ENCODE measurements around the gene GABRR2.
"Not testable (repeated sequence)": the region's sequence is repeated elsewhere in the genome, so short reads cannot be mapped to it uniquely, and the experiment has no call there.

GABRR2 gene

GRCh38 chr6:89323511-89323971 lies 8.4 kb upstream of the GABRR2 start:
- DNase-seq: no peak

- no peak for DNase-seq
Observed at GRCh38 chr6:89321131-89321970, 6.3 kb upstream of the GABRR2 start.

DNA sequence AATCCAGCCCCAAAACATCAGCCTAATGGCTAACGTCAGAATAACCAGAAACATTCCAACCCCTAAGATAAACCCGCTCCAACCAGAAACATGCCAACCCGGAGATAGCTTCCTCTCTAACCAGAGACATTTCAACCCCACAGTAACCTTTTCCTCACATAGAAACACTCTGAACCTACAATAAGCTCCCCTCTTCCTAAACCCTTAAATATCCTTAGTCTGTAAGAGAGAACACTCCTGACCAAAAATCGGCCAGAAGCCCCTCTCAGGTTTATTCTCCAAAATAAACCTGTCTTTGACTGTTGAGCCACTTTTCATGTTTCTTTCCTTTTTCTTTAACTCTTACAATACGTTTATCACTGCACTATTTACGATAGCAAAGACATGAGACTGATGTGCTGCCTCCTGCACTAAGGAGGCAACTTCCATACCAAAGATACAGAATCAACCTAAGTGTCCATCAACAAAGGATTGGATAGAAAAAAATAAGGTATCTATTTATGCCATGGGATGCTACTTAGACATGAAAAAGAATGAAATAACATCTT lies 5.0 kb upstream of the GABRR2 start:
- DNase-seq: no peak

DNA sequence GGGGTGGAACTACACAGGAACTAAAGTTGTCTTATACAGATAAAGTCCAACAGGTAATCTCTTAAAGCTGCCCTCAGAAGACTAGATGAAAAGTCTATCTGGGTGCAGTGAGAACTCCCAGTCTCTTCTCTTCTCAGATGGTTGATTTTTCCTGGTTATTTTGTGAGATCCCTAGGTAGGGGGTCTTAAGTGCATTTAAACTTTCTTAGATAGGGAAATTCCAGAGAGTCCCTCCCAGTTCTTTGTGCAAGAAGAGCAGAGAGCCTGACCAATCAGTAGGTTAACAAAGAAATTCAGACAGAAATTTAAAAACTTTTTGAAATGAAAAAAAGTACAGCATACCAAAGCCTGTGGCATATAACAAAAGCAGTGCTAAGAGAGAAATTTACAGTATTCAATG lies 2.0 kb upstream of the GABRR2 start:
- DNase-seq: no peak

- no peak for DNase-seq
Observed at GRCh38 chr6:89314692-89315091, 407 bp downstream of the GABRR2 start.

DNA sequence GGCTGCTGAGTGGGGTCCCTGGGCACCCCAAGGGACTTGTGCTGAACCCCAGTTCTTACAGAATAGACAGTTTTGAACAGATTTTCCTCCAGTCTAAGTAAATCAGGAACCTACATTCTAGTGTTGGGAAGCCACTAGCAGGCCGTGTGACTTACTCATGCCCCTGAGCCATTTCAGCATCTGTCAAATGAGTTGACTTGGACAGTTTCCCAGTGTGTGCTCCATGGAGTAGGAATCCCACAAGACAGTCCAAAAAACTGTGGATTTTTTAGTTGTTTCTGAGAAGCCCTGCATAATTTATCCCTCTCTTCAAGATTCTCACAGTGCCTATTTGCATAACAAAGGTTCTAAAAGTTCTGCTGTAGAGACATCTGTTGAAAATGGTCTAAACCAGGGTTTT lies 2.1 kb downstream of the GABRR2 start:
- no peak for DNase-seq

GRCh38 chr6:89311853-89312531 lies 3.1 kb downstream of the GABRR2 start:
- no peak for DNase-seq

GRCh38 chr6:89311530-89311852 lies 3.6 kb downstream of the GABRR2 start:
- DNase-seq: no peak

GRCh38 chr6:89310929-89311328 lies 4.2 kb downstream of the GABRR2 start:
- DNase-seq: no peak

- no peak for DNase-seq
Observed at GRCh38 chr6:89308525-89309395, 6.3 kb downstream of the GABRR2 start.

DNA sequence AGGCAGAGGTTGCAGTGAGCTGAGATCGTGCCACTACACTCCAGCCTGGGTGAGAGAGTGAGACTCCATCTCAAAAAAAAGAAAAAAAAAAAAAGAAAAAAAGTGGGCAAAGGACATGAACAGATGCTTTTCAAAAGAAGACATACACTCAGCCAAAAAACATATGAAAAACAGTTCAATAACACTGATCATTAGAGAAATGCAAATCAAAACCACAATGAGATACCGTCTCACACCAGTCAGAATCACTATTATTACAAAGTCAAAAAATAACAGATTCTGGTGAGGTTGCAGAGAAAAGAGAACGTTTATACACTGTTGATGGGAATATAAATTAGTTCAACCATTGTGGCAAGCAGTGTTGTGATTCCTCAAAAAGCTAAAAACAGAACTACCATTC lies 10.6 kb downstream of the GABRR2 start:
- DNase-seq: not testable (repeated sequence)

- no peak for DNase-seq
Observed at GRCh38 chr6:89302936-89303335, 12.2 kb downstream of the GABRR2 start.

DNA sequence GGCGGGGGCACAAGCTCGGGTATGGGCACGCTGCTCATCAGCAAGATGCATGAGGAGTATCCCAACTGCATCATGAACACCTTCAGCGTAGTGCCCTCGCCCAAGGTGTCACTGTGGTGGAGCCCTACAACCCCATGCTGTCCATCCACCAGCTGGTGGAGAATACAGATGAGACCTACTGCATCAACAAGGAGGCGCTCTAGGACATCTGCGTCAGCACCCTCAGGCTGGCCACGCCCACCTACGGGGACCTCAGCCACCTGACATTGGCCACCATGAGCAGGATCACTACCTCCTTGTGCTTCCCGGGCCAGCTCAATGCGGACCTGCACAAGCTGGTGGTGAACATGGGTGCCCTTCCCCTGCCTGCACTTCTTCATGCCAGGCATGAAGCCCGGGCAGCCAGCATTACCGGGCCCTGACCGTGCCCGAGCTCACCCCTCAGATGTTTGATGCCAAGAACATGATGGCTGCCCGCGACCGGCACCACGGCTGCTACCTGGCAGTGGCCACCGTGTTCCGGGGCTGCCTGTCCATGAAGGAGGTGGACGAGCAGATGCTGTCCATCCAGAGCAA lies 12.8 kb downstream of the GABRR2 start:
- DNase-seq: no peak

GRCh38 chr6:89301586-89302194 lies 13.4 kb downstream of the GABRR2 start:
- no peak for DNase-seq

- no peak for DNase-seq
Observed at GRCh38 chr6:89299466-89299850, 15.6 kb downstream of the GABRR2 start.

DNA sequence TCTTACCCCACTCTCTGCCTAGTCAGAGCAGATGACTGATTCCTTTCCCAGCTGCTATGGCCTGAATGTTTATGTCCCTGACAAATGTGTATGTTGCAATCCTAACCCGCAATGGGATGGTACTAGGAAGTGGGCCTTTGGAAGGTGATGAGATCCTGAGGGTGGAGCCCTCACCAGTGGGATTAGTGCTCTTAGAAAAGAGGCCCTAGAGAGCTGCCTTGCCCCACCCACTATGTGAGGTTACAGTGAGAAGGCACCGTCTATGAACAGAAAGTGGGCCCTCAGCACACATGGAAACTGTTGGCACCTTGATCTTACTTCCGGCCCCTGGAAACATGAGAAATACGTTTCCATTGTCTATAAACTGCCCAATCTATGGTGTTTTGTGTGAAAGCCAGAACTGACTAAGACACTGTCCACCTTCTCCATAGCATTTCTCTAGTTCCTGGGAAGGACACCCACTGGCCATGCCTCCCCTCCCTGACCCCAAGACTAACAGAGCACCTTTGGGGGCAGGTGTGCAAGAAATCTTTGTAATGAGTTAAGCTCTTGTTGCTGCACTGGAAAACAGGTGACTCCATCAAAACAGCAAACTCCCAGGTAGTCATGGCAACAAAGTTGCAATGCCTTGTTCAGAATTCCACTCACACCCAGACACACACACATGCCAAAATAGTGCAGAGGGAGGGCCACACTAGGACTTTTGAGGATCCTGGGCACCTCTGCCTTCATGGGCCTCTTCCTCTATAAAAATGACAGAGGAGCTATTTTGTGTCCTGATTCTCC lies 16.2 kb downstream of the GABRR2 start:
- DNase-seq: peak; percentile 48

DNA sequence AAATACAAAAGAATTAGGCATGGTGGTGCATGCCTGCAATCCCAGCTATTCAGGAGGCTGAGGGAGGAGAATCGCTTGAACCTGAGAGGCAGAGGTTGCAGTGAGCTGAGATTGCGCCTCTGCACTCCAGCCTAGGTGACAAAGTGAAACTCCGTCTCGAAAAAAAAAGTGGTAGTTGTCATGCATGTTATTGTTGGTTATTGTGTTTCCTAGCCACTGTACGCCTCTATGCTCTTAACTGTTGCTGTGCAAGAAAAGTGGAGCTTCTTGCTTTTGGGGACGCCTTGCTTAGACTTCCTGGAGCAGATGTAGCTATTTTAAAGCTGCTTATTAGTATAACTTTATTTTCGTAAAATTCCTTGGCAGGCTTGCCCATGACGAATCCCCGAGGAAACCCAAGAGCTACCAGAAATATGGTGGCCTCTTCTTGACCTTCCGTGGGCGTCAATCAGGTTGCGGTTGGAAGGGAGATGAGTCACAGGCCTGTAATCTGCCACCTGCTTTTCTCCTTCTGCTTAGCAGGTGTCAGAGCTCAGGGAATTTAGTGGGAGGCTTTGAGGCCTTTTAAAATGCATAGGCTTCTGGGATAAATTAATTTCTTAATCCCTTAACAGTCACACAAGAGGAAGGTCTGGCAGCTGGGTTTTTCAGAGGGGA lies 17.3 kb downstream of the GABRR2 start:
- DNase-seq: peak; percentile 64

- DNase-seq: no peak
Observed at GRCh38 chr6:89295981-89296380, 19.1 kb downstream of the GABRR2 start.

DNA sequence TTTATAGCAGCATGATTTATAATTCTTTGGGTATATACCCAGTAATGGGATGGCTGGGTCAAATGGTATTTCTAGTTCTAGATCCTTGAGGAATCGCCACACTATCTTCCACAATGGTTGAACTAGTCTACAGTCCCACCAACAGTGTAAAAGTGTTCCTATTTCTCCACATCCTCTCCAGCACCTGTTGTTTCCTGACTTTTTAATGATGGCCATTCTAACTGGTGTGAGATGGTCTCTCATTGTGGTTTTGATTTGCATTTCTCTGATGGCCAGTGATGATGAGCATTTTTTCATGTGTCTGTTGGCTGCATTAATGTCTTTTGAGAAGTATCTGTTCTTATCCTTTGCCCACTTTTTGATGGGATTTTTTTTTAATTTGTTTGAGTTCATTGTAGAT lies 20.0 kb downstream of the GABRR2 start:
- DNase-seq: not testable (repeated sequence)

GRCh38 chr6:89291256-89291819 lies 23.8 kb downstream of the GABRR2 start:
- no peak for DNase-seq

Measured in stimulated activated CD8-positive, alpha-beta memory T cell treated with anti-CD3 and anti-CD28 coated beads, Interleukin-4, amount 100 ng/mL, for 48 hours (primary cell).